HG02870 (cell line): ENCODE results near the gene LRRC57.

Experiments used
- ATAC-seq: cut with Tn5 transposase; IDR thresholded peaks from one replicate; pipeline ENCODE4 v1.9.1; 2021; ENCODE audit warnings: mild to moderate bottlenecking, moderate library complexity; ENCODE audit not compliant: unreplicated experiment

The LRRC57 gene

DNA sequence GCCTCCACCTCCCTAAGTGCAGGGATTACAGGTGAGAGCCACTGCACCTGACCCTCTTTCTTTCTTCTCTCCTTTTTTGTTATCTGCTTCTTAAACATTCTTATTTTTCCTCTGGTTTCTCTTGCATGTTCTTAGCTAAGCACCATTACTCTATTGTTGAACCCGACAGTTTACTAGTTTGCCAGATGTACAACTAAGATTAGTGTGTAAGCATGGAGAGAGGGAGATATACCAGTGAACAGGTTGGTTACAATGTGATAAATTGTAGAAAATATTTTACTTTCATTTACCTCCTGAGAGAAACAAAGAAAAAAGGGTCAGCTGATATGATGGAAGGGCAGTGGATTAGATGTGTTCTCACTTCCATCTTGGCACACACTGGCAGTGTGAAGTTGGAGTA lies 5.0 kb upstream of the LRRC57 start:
- ATAC-seq, result no peak

- ATAC-seq, result no peak
Measured at GRCh38 chr15:42549741-42550392, 1.3 kb upstream of the LRRC57 start.

GRCh38 chr15:42549032-42549491 lies 469 bp upstream of the LRRC57 start:
- ATAC-seq, result peak; percentile 28

DNA sequence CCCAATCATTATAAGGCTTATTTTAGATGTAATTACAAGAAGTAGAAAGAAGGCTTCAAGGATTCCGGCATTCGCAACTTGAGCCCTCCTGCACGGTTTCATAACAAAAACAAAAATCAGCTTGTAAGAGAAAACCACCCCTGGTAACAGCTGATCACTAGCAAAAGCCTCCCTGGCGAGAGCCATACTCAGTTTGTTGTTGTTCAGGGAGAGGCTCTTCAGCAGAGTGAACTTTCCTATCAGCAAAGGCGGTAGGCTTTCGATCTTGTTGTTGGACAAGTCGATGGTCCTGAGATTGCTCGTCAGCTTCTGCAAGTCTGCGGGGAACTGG lies 710 bp downstream of the LRRC57 start:
- peak; percentile 6 for ATAC-seq

- no peak for ATAC-seq
Measured at GRCh38 chr15:42544853-42545629, 3.6 kb downstream of the LRRC57 start.

DNA sequence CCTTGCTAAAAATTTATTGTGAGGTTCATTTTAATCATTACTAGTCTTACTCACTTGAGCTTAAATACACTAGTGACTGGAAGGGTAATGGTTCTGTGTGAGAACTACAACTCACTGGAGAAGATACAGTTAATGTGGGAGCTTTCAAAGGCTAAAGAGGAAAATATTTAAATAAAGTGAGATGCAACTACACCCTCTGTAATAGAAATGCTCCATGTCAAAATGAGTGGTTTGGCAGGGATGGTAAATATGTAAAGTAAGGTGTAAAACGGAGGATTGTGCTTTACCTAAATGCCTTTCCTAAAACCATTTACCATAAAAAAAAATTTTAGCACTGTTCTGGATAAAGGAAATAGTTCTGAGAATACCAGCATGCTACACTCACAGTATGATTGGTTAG lies 15.3 kb downstream of the LRRC57 start:
- no peak for ATAC-seq

- no peak for ATAC-seq
Measured at GRCh38 chr15:42528970-42529369, 19.6 kb downstream of the LRRC57 start.

GRCh38 chr15:42523331-42523730 lies 25.3 kb downstream of the LRRC57 start:
- ATAC-seq, result no peak

- ATAC-seq, result no peak
Measured at GRCh38 chr15:42511007-42511391, 37.6 kb downstream of the LRRC57 start.

- no peak for ATAC-seq
Measured at GRCh38 chr15:42510258-42511006, 38.2 kb downstream of the LRRC57 start.

- ATAC-seq, result no peak
Measured at GRCh38 chr15:42508263-42508690, 40.3 kb downstream of the LRRC57 start.

DNA sequence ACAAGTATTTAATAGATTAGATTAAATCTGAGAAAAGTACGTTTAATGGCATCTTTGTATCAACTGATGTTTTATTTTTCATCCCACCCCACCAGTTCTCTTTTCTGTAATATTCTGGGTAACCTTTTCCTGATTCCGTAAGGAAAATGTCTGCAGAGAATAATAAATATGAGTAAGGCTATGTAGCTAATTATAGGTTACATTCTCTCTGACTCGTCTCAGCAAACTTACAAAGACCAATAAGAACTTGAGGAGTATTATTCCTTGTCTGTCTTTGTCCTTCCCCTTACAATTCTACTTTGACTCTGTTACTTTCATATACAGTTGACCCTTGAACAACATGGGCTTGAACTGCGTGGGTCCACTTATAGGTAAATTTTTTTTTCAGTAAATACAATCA lies 41.1 kb downstream of the LRRC57 start:
- ATAC-seq, result no peak

DNA sequence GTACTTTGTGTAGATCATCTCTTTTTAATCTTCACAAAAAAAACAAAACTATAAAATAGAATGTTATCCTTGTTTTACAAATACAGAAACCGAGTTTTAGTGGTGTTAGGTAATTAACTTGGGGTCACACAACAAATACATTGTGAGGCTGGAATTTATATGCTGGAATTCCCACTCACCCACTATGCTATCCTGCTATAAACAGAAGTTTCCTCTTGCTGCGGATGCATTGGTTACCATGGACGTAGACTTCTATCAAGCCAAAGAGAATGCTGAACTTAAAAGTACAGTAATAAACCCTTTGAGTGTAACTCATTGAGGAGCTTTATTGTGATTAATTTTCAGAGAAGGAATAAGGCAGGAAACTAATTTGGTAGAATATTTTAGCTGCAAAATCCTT lies 44.0 kb downstream of the LRRC57 start:
- ATAC-seq, result no peak

GRCh38 chr15:42503825-42504224 lies 44.8 kb downstream of the LRRC57 start:
- ATAC-seq, result no peak

DNA sequence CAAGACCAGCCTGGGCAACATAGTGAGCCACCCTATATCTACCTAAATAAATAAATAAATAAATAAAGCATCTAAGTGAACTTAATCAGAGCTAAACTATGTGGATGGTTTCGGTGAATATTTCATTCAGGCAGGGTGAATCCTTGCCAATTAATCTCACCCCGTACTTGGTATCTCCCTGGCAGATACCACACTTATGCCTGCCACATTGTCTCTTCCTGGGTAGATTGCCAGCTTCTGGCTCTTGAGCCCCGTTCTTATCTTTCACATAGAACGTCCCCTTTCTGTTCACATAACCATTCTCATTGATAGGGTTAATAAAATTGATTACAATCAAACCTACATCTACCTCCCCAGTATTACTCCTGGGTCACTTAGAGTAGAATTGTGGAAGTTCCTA lies 46.1 kb downstream of the LRRC57 start:
- ATAC-seq, result no peak

DNA sequence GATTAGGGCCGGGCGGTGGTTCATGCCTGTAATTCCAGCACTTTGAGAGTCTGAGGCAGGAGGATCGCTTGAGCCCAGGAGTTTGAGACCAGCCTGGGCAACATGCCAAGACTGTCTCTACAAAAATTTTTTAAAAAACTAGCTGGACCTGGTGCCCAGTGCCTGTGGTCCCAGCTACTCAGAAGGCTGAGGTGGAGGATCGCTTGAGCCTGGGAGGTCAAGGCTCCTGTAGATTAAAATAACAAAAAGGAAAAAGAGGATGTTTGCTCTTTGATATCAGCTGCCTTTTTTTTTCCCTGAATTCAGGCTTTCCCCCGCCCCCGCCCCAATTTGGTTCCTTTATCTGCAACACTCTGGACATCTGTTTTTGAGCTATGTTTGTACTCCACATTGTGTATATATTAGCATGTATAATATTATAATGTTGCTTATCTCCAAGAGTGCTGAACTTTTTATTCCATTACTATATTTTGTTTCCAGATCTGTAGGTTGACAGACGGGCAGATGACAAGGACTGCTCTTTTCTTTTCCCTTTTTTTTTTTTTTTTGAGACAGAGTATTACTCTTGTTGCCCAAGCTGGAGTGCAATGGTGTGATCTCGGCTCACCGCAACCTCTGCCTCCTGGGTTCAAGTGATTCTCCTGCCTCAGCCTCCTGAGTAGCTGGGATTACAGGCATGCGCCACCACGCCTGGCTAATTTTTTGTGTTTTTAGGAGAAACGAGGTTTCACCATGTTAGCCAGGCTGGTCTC lies 48.6 kb downstream of the LRRC57 start:
- ATAC-seq, result no peak

DNA sequence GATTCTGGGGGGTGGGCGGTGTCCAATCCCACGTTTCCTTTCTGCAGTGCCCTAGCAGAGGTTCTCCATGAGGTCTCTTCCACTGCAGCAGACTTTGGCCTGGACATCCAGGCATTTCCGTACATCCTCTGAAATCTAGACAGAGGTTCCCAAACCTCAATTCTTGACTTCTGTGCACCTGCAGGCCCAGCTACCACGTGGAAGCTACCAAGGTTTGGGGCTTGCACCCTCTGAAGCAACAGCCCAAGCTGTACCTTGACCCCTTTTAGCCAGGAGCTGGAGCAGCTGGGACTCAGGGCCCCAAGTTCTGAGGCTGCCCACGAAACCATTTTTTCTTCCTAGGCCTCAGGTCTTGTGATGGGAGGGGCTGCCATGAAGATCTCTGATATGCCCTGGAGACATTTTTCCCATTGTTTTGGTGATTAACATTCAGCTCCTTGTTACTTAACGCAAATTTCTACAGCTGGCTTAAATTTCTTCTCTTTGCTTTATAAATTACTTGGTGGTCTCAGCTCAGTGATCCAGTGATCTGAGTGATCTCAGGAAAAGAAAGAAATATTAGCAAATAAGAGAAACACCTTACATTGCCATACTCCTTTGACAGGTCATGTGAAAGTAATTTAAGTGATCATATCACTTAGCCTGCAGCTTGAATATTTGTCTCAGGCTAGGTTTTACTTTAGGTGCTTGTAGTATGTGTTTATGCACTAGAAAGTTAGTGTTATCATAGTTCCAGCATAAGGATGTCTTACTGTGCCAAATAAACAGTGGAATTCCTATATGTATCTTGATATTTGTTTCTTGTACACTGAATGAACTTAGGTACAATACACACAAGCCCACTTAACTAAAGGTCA lies 50.2 kb downstream of the LRRC57 start:
- ATAC-seq, result no peak

DNA sequence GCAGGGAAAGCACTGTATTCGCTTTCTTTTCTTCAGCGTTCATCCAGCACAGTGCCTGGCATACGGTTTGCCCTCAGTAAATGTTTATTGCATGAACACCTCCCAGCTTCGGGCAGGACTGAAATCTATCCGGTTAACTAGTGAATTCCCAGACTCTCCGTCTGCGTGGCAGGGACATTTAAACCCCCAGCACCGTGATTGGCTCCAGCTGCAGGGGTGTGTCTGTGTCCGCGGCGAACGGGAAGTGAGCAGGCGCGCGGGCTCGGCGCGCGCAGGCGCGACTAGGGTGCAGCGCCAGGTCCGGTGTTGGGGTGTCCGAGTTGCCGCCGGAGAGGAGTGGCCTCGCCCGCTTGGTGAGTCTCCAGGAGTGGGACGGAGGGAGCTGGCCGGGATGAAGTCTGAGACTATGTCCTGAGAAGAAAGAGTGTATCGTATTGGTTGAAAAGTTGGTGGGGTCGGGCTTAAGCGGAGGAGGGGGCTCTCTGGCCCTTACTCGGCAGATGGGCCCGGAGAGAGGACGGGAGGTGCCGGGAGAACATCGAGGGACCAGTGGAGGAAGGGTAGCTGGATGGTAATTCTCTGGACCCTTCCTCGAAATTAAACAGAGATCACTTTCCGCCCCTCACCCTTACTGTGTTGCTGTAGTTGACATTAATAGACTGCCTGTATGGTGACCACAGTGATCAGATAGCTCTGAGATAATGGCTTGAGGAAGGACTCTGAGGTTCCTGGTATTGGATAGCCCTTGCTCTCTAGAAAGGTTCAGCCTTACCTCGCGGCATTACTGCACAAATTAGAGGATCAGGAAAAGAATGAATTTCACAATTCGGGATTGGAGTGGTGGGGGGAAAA lies 53.0 kb downstream of the LRRC57 start, which contains the start of gene SNAP23:
SNAP23 (plus strand) TSS at position 274 of the 852 bp plus-strand sequence. CDS start 16,213 bp downstream, outside the sequence.
- peak; percentile 70 for ATAC-seq

- no peak for ATAC-seq
Measured at GRCh38 chr15:42494998-42495360, 53.6 kb downstream of the LRRC57 start.
